Pancreas (tissue), 10 donors: ENCODE measurements around the gene CCNI. TPM values are rescaled to one million over a fixed set of nuclear protein-coding genes. Genes with fewer than 3 reads are reported as not detected.

ENCODE experiments used
- ATAC-seq, 4 donors: fragments of 200-7000 bp; cut with Tn5 transposase; one replicate each; pipeline versions ENCODE4 v1.8.0 to v1.9.1; 2020; ENCODE audit warnings: mild to moderate bottlenecking in 4 of 4, moderate library complexity in 4 of 4
- DNase-seq, 6 donors: peaks; one replicate each; pipeline ENCODE4 v3.0.0-alpha.2; 2020
- FAIRE-seq: peaks from 2 replicates; lab custom pipeline; 2012; peaks lifted over from hg19 to GRCh38; lab: Jason Lieb, UNC
- H3K27ac ChIP-seq, 4 donors: fragments of 200-600 bp; sonication (generic); 1 replicate in 3 of 4; 2 replicates in 1 of 4; pipeline versions ENCODE4 v1.5.0 to v1.8.0; 2020
- H3K27me3 ChIP-seq, 4 donors: fragments of 200-600 bp; one replicate each; pipeline ENCODE4 v1.8.0; 2021
- H3K36me3 ChIP-seq, 3 donors: fragments of 200-600 bp; sonication (generic) in 1 of 3; one replicate each; pipeline versions ENCODE4 v1.5.0 to v1.8.0; 2020 to 2021
- H3K4me1 ChIP-seq, 3 donors: fragments of 200-600 bp; one replicate each; pipeline ENCODE4 v1.8.0; 2021
- H3K4me3 ChIP-seq, 4 donors: fragments of 200-600 bp; sonication (generic) in 2 of 4; one replicate each; pipeline versions ENCODE4 v1.5.0 to v1.8.0; 2020 to 2021
- H3K9me3 ChIP-seq, 4 donors: fragments of 200-600 bp; one replicate each; pipeline ENCODE4 v1.8.0; 2021
- whole genome bisulfite sequencing, 2 donors: extraction: QIAGEN DNeasy Blood & Tissue Kit; methylation state at CpG; one replicate each; pipeline ENCODE4 v1.1.7; 2013; 5-methylcytosine and 5-hydroxymethylcytosine counted together
- intact Hi-C, 3 donors: fragments of 100-400 bp; cut with DNase I; formaldehyde crosslinking; loops; one replicate each; pipeline versions ENCODE4 v1.11.1 to v1.14.2; 2022
- polyA plus RNA-seq, 2 donors: library from polyadenylated mRNA; stranded (reverse); fragments of 200-250 nt; gene quantifications; one replicate each; pipeline ENCODE4 v1.2.3, GENCODE V29; 2013
- total RNA-seq, 6 donors: library from RNA; stranded (reverse); fragmentation: NEBNext Ultra II Directional in 4 of 6; extraction: Animal tissue kit (Norgen Biotek cat#: 25700) in 4 of 6; gene quantifications; one replicate each; pipeline versions ENCODE4 v1.2.1 to v1.2.4, GENCODE V29; 2021 to 2023
- TF ChIP-seq, protein P1 (sequence below), 4 donors: fragments of 200-600 bp; sonication (generic) in 3 of 4; IDR thresholded peaks; one replicate each; pipeline versions ENCODE4 v1.5.0 to v1.8.0; 2021; ENCODE audit warnings: antibody characterized with exemption in 4 of 4
- donor health status: healthy with polysubstance abuse.
- donor health status: DM: no; HTN: no; CAD: no; lungs with moderate emphysema.
- donor health status: DM: no; HTN: no; CAD: no.
- donor health status: control.
- donor health status: control.
- donor health status: Bipolar disorder and iron deficiency.
- donor health status: DM: yes; HTN: yes; CAD: no.
- donor health status: DM: no; HTN: no; CAD: no.
- donor health status: DM: no; HTN: no; CAD: no.
- donor health status: DM: yes; HTN: yes; CAD: no.

Gene CCNI
- total and polyA plus RNA-seq, 8 donors: 33.3 to 196 (median 152) TPM

DNA sequence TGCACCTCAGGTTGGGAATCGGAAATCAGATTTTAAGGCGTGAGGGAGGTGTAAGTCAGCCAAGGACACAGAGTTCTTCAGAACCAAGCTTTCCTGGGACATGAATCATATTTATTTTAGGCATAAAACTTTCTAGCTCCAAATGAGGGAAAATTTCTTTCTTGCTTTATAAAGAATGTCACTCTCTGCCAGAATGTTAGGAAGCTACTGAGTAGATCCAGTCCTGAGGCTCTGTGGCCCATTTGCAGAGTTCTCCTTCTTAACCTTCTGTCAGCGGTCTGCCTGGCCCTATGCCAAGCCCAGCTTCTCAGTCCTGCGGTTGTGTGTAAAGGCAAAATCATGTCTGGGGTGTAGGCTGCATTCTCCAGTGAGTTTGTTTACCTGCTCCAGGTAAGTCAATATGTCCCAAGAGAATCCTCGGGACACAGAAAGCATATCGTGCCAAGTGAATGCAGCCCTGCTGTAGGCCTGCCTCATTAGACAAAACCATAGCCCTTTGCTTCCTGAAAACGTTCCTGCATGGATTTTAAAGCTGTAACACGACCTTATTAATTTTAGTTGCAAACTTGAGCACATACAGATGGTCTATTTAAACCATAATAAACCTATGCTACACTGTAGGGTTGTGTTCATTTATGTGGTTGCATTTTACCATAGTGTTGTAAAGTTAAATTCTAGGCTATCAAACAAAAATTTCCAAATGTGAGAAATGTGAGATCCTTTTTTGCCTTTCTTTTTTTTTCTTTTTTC lies 29.2 kb upstream of the CCNI start:
- peak; percentile 30 to 86 (median 64) for DNase-seq
- no peaks in the 10 kb centered on the region for H3K27me3 ChIP-seq
- WGBS, 2 donors: 11 to 17% methylated on average over 8 of the region's 8 CpGs
- FAIRE-seq: no peak
- no peaks in the 10 kb centered on the region for H3K9me3 ChIP-seq
- no peaks in the 10 kb centered on the region for H3K36me3 ChIP-seq
- TF ChIP-seq, protein P1, sequence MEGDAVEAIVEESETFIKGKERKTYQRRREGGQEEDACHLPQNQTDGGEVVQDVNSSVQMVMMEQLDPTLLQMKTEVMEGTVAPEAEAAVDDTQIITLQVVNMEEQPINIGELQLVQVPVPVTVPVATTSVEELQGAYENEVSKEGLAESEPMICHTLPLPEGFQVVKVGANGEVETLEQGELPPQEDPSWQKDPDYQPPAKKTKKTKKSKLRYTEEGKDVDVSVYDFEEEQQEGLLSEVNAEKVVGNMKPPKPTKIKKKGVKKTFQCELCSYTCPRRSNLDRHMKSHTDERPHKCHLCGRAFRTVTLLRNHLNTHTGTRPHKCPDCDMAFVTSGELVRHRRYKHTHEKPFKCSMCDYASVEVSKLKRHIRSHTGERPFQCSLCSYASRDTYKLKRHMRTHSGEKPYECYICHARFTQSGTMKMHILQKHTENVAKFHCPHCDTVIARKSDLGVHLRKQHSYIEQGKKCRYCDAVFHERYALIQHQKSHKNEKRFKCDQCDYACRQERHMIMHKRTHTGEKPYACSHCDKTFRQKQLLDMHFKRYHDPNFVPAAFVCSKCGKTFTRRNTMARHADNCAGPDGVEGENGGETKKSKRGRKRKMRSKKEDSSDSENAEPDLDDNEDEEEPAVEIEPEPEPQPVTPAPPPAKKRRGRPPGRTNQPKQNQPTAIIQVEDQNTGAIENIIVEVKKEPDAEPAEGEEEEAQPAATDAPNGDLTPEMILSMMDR (IDR thresholded peaks at IDR 0.05): no peak
- peak overlapping the region in 2 of 4 donors; percentile 26 to 47 for H3K27ac ChIP-seq
- peaks cover 0 to 13% (median 12%) of the 10 kb centered on the region in 3 donors for H3K4me1 ChIP-seq
- no peak overlapping the region for H3K4me3 ChIP-seq
- peak; percentile 63 to 82 (median 77) for ATAC-seq
- intact Hi-C loops: no loop called here

DNA sequence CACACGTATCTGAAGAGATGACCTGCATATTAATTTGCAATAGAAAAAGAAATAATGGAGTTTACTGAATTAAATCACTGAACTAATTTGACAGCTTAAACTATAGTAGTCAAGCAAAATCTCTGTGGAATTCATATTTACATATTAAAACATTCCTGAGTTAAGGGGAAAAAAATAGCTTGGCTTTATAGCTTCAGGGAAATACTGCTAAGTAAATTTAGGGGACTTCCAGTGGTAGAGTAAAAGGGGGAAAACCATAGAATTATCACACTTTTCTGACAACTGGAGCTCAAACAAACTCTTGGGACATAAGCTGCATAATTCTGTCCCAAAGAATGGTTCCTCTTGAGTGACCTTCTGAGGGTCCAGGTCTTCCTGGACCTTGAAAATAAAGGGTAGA lies 28.6 kb upstream of the CCNI start:
- no peaks in the 10 kb centered on the region for H3K27me3 ChIP-seq
- peak in 1 of 4 donors; percentile 48 for ATAC-seq
- FAIRE-seq: no peak
- no peaks in the 10 kb centered on the region for H3K36me3 ChIP-seq
- intact Hi-C loops: no loop called here
- 89 to 92% methylated on average over 1 of the region's 1 CpG for WGBS, 2 donors
- H3K4me3 ChIP-seq: no peak overlapping the region
- H3K27ac ChIP-seq: peak overlapping the region in 1 of 4 donors; percentile 47
- TF ChIP-seq, protein P1 (IDR thresholded peaks at IDR 0.05): no peak
- no peak for DNase-seq
- no peaks in the 10 kb centered on the region for H3K9me3 ChIP-seq
- peaks cover 0 to 13% (median 12%) of the 10 kb centered on the region in 3 donors for H3K4me1 ChIP-seq

DNA sequence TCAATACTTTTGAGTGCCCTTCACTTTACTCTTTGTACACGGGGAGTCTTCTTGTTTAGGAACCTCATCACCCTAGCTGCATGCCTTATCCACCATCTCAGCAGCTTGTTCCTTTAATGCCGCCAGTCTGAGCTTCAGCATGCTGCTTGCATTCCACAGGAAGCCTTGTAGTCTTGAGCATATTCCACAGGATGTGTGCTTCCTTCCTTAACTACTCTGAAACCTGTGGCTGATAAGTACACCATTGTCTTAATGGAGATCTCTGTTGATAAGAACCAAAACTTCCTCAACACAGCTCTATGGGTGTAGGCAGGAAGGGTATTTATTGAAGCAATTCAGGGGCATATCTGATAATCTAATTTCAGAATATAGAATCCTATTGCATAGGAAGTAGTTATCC lies 24.4 kb upstream of the CCNI start:
- ATAC-seq (no peak), FAIRE-seq (no peak), DNase-seq (no peak)
- TF ChIP-seq, protein P1 (IDR thresholded peaks at IDR 0.05): no peak
- no peak overlapping the region for H3K4me3 ChIP-seq
- intact Hi-C loops: no loop called here
- H3K27me3 ChIP-seq: no peaks in the 10 kb centered on the region
- no peaks in the 10 kb centered on the region for H3K36me3 ChIP-seq
- WGBS, 2 donors: 74 to 77% methylated on average over 2 of the region's 2 CpGs
- peaks cover 0 to 10% (median 10%) of the 10 kb centered on the region in 3 donors for H3K4me1 ChIP-seq
- H3K9me3 ChIP-seq: no peaks in the 10 kb centered on the region
- no peak overlapping the region for H3K27ac ChIP-seq

DNA sequence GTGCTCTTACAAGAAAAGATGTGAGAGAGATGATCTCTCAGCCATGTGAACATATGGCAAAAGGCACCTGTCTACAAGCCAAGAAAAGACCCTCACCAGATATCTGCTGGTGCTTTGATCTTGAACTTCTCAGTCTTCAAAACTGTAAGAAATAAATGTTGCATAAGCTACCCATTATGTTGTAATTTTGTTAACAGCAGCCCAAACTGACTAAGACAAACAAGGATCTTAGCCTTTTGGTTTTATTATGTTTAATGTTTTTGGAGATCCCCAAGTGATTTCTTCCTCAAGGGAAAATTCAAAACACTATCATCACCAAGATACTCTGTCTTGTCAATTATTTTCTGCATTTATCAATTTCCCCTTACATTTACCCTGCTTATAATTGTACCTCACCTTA lies 21.8 kb upstream of the CCNI start:
- no peak overlapping the region for H3K4me3 ChIP-seq
- H3K36me3 ChIP-seq: no peaks in the 10 kb centered on the region
- FAIRE-seq: no peak
- no peaks in the 10 kb centered on the region for H3K9me3 ChIP-seq
- H3K4me1 ChIP-seq: no peaks in the 10 kb centered on the region
- no peaks in the 10 kb centered on the region for H3K27me3 ChIP-seq
- intact Hi-C loops: no loop called here
- H3K27ac ChIP-seq: no peak overlapping the region
- no peak for ATAC-seq
- no peak for DNase-seq
- TF ChIP-seq, protein P1 (IDR thresholded peaks at IDR 0.05): no peak
